PC-9 (cell line): ENCODE measurements around the gene COLQ. TPM values are rescaled to one million over a fixed set of nuclear protein-coding genes. Genes with fewer than 3 reads are reported as not detected.

Experiments
- BruUV-seq: library from RNA; stranded (reverse); fragments of 400-500 nt; replicated peaks from 2 replicates; lab custom pipeline; 2021; lab: Mats Ljungman, UMichigan
- CTCF ChIA-PET: fragments of 300-600 bp; sonication (Branson Sonifier 250); formaldehyde crosslinking; loops from one replicate; lab custom pipeline; 2022; ENCODE audit warnings: antibody characterized with exemption; lab: Charles Lee
- POLR2A ChIA-PET: fragments of 300-600 bp; sonication (Branson Sonifier 250); formaldehyde crosslinking; loops from one replicate; lab custom pipeline; 2022; ENCODE audit warnings: antibody characterized with exemption; ENCODE audit not compliant: unreplicated experiment; lab: Charles Lee
- DNase-seq, 2 experiments: peaks; one replicate each; pipeline versions ENCODE4 v3.0.0 to v3.0.0-alpha.2; 2015 to 2022; ENCODE audit warnings: mixed read lengths in 1 of 2
- H2AFZ ChIP-seq: fragments of 200-600 bp; sonication (generic); 2 replicates; pipeline ENCODE4 v1.8.1; 2017; ENCODE audit warnings: antibody characterized with exemption
- H3F3A ChIP-seq: fragments of 200-600 bp; sonication (generic); 2 replicates; pipeline ENCODE4 v1.8.1; 2017; ENCODE audit warnings: antibody characterized with exemption, mild to moderate bottlenecking, low read depth; ENCODE audit not compliant: insufficient read depth
- H3K27ac ChIP-seq: fragments of 200-600 bp; sonication (generic); 2 replicates; pipeline ENCODE4 v1.6.1; 2016; ENCODE audit warnings: mixed run types
- H3K27me3 ChIP-seq: fragments of 200-600 bp; sonication (generic); 2 replicates; pipeline ENCODE4 v1.6.1; 2016; ENCODE audit warnings: low read depth, mixed run types; ENCODE audit not compliant: insufficient read depth
- H3K36me3 ChIP-seq: fragments of 200-600 bp; sonication (generic); 2 replicates; pipeline ENCODE4 v1.6.1; 2016; ENCODE audit warnings: low read depth, mixed run types
- H3K4me1 ChIP-seq: fragments of 200-600 bp; sonication (generic); replicated peaks from 2 replicates; pipeline ENCODE4 v1.6.1; 2016; ENCODE audit warnings: mixed run types; ENCODE audit not compliant: insufficient read depth
- H3K4me2 ChIP-seq: fragments of 200-600 bp; sonication (generic); 2 replicates; pipeline ENCODE4 v1.6.1; 2017; ENCODE audit warnings: mixed run types
- H3K4me3 ChIP-seq: fragments of 200-600 bp; sonication (generic); 2 replicates; pipeline ENCODE4 v1.6.1; 2016; ENCODE audit warnings: mixed run types
- H3K79me2 ChIP-seq: fragments of 200-600 bp; sonication (generic); 2 replicates; pipeline ENCODE4 v1.6.1; 2017; ENCODE audit warnings: low read depth, mixed run types
- H3K9me2 ChIP-seq: fragments of 200-600 bp; sonication (generic); 2 replicates; pipeline ENCODE4 v1.8.1; 2017; ENCODE audit warnings: mild to moderate bottlenecking; ENCODE audit not compliant: insufficient read depth
- H3K9me3 ChIP-seq: fragments of 200-600 bp; sonication (generic); 2 replicates; pipeline ENCODE4 v1.8.1; 2016; ENCODE audit warnings: low read depth; ENCODE audit not compliant: insufficient read depth
- H4K20me1 ChIP-seq: fragments of 200-600 bp; sonication (generic); 2 replicates; pipeline ENCODE4 v1.8.1; 2017; ENCODE audit not compliant: insufficient read depth
- CTCF ChIP-seq: fragments of 200-600 bp; sonication (generic); conservative IDR thresholded peaks from 2 replicates; pipeline ENCODE4 v1.6.1; 2017; ENCODE audit warnings: mixed run types, antibody characterized with exemption, mild to moderate bottlenecking, moderate library complexity
- EZH2 ChIP-seq: fragments of 200-600 bp; sonication (generic); IDR thresholded peaks from 2 replicates; pipeline ENCODE4 v1.8.0; 2017; ENCODE audit warnings: antibody characterized with exemption, low read depth
- intact Hi-C: fragments of 100-400 bp; cut with micrococcal nuclease; formaldehyde crosslinking; loops from one replicate; pipeline ENCODE4 v1.10.0; 2022; ENCODE audit not compliant: unreplicated experiment
- total RNA-seq: library from RNA; stranded (reverse); gene quantifications from 2 replicates; pipeline ENCODE4 v1.2.3, GENCODE V29; 2021

COLQ gene
- total RNA-seq, 1 experiment from 2014 or later: 0.79 TPM

GRCh38 chr3:15491143-15491542 is 30.4 kb downstream of the COLQ start:
- POLR2A ChIA-PET: no interaction called here
- Histone ChIP-seq H3K27me3 (peaks cover 3% of the 10 kb centered on the region; the same call in 1 of the 2 replicates), H3F3A (no peaks in the 10 kb centered on the region), H3K79me2 (no peaks in the 10 kb centered on the region), H3K27ac (no peak overlapping the region), H3K36me3 (no peaks in the 10 kb centered on the region), H3K9me3 (no peaks in the 10 kb centered on the region), H3K9me2 (no peaks in the 10 kb centered on the region), H3K4me3 (no peak overlapping the region), H2AFZ (no peak overlapping the region), H3K4me2 (no peak overlapping the region), H4K20me1 (no peaks in the 10 kb centered on the region), H3K4me1 (no peaks in the 10 kb centered on the region)
- no TSS peak for BruUV-seq
- CTCF ChIA-PET: no interaction called here
- no peak for DNase-seq
- intact Hi-C loops: no loop called here
- TF ChIP-seq EZH2: no peak
- no peak for TF ChIP-seq CTCF

GRCh38 chr3:15490158-15490557 is 31.3 kb downstream of the COLQ start:
- POLR2A ChIA-PET: no interaction called here
- H3K79me2 ChIP-seq: no peaks in the 10 kb centered on the region
- BruUV-seq: no TSS peak

GRCh38 chr3:15488002-15488401 is 33.5 kb downstream of the COLQ start:
- intact Hi-C loops: no loop called here

More at GRCh38 chr3:15490158-15490557, 31.3 kb downstream of the COLQ start:
- Histone ChIP-seq H4K20me1 (no peaks in the 10 kb centered on the region), H3K27ac (no peak overlapping the region), H3K4me2 (no peak overlapping the region), H3K4me3 (no peak overlapping the region), H3K4me1 (no peaks in the 10 kb centered on the region), H3K9me3 (no peaks in the 10 kb centered on the region), H3K27me3 (peaks cover 4% of the 10 kb centered on the region; the same call in 1 of the 2 replicates), H3K36me3 (no peaks in the 10 kb centered on the region), H2AFZ (no peak overlapping the region), H3K9me2 (no peaks in the 10 kb centered on the region), H3F3A (no peaks in the 10 kb centered on the region)
- CTCF ChIA-PET: no interaction called here
- TF ChIP-seq EZH2: no peak
- no peak for TF ChIP-seq CTCF
- intact Hi-C loops: no loop called here
- DNase-seq: no peak

More at GRCh38 chr3:15488002-15488401, 33.5 kb downstream of the COLQ start:
- TF ChIP-seq CTCF (no peak), EZH2 (no peak)
- no peak overlapping the region for H3K4me3 ChIP-seq
- H3K4me1 ChIP-seq: no peaks in the 10 kb centered on the region
- BruUV-seq: no TSS peak
- no peak overlapping the region for H3K4me2 ChIP-seq
- no peaks in the 10 kb centered on the region for H3K9me3 ChIP-seq
- POLR2A ChIA-PET: interaction anchor here (0.7 kb wide), 1 partner anchor 440 kb away, joined by 6 read pairs; no protein-coding TSS in a partner anchor
- H3K79me2 ChIP-seq: no peaks in the 10 kb centered on the region
- CTCF ChIA-PET: no interaction called here
- no peaks in the 10 kb centered on the region for H3K9me2 ChIP-seq
- H3K27ac ChIP-seq: no peak overlapping the region
- H3K27me3 ChIP-seq: peaks cover 16% of the 10 kb centered on the region; the same call in 1 of the 2 replicates
- no peaks in the 10 kb centered on the region for H3K36me3 ChIP-seq
- H3F3A ChIP-seq: no peaks in the 10 kb centered on the region
- no peaks in the 10 kb centered on the region for H4K20me1 ChIP-seq
- no peak overlapping the region for H2AFZ ChIP-seq
- no peak for DNase-seq
